ENCODE results near the gene SLC19A1.
"Not testable (repeated sequence)": the region's sequence is repeated elsewhere in the genome, so short reads cannot be mapped to it uniquely, and the experiment has no call there.

GRCh38 chr21:45531114-45531392, 11.2 kb downstream of the SLC19A1 start:
- TF ChIP-seq EZH2 (optimal IDR thresholded peaks at IDR 0.05; ENCODE audit: low read depth, low read length); CTCF (IDR thresholded peaks at IDR 0.05; ENCODE audit: low read length); EZH2phosphoT487 (IDR thresholded peaks at IDR 0.05; ENCODE audit: low read length): not testable (repeated sequence)

Data from MM.1S (cell line).